HCT116 (cell line): Measurements from ENCODE around the gene SCCPDH. TPM values are rescaled to one million over a fixed set of nuclear protein-coding genes. Genes with fewer than 3 reads are reported as not detected.

Experiments
- ATAC-seq: fragments of 200-7000 bp; cut with Tn5 transposase; 2 replicates; pipeline ENCODE4 v1.9.1; 2020; ENCODE audit warnings: mild to moderate bottlenecking, moderate library complexity
- BruUV-seq: library from RNA; stranded (reverse); fragments of 400-500 nt; replicated peaks from 2 replicates; lab custom pipeline; 2021; lab: Mats Ljungman, UMichigan
- CTCF ChIA-PET: fragments of 300-600 bp; sonication (Branson Sonifier 250); formaldehyde crosslinking; loops from one replicate; lab custom pipeline; 2021; ENCODE audit warnings: antibody characterized with exemption; lab: Charles Lee
- POLR2A ChIA-PET: fragments of 300-600, 350-600 bp; sonication (Branson Sonifier 250); formaldehyde crosslinking; loops from one replicate; lab custom pipeline; 2021; ENCODE audit warnings: antibody characterized with exemption; lab: Charles Lee
- RAD21 ChIA-PET, 2 experiments: fragments of 300-600 bp; sonication (Branson Sonifier 250); formaldehyde crosslinking; loops; one replicate each; lab custom pipeline; 2023; ENCODE audit warnings: low total read pairs in 2 of 2; ENCODE audit not compliant: uncharacterized antibody in 2 of 2, unreplicated experiment in 2 of 2, low non-redundant PET in 1 of 2; lab: Charles Lee
- DNase-seq: peaks from one replicate; pipeline ENCODE4 v3.0.0-alpha.2; 2010; ENCODE audit warnings: low read depth, low spot score
- H2AFZ ChIP-seq: fragments of 200-600 bp; shearing (Covaris generic), sonication (generic); 2 replicates; pipeline ENCODE4 v1.6.1; 2017; ENCODE audit warnings: low read depth, mixed run types, mixed read lengths, antibody characterized with exemption, low read length; ENCODE audit not compliant: poor library complexity, severe bottlenecking
- H3K27ac ChIP-seq: 2 replicates; pipeline ENCODE4 v1.5.1; 2012; ENCODE audit warnings: low read depth, low read length
- H3K27me3 ChIP-seq: fragments of 200-600 bp; sonication (generic); 2 replicates; pipeline ENCODE4 v1.6.1; 2016; ENCODE audit warnings: mixed run types, low read length, mixed read lengths; ENCODE audit not compliant: insufficient read depth
- H3K36me3 ChIP-seq, 2 experiments: fragments of 200-500 bp in 1 of 2; fragments of 200-600 bp in 1 of 2; sonication (Bioruptor generic) in 1 of 2; sonication (generic) in 1 of 2; 2 replicates each; pipeline versions ENCODE4 v1.5.1 to v1.6.1; 2014 to 2016; ENCODE audit warnings: low read length in 2 of 2, inconsistent platforms in 1 of 2, mixed read lengths in 1 of 2, mixed run types in 1 of 2; ENCODE audit not compliant: insufficient read depth in 2 of 2, control insufficient read depth in 1 of 2
- H3K4me1 ChIP-seq, 2 experiments: fragments of 200-600 bp in 1 of 2; sonication (generic) in 1 of 2; 2 replicates each; pipeline versions ENCODE4 v1.5.1 to v1.6.1; 2012 to 2017; ENCODE audit warnings: low read length in 2 of 2, inconsistent platforms in 1 of 2, mild to moderate bottlenecking in 1 of 2, mixed read lengths in 1 of 2, mixed run types in 1 of 2, moderate library complexity in 1 of 2; ENCODE audit not compliant: insufficient read depth in 2 of 2, control insufficient read depth in 1 of 2
- H3K4me2 ChIP-seq: fragments of 200-600 bp; sonication (generic); 2 replicates; pipeline ENCODE4 v1.6.1; 2017; ENCODE audit warnings: mixed run types, low read length, mixed read lengths
- H3K4me3 ChIP-seq, 2 experiments: fragments of 200-600 bp in 1 of 2; sonication (generic) in 1 of 2; replicated peaks in 1 of 2; 2 replicates each; pipeline ENCODE4 v1.5.1; 2011 to 2016; ENCODE audit warnings: low read length in 2 of 2, control low read depth in 1 of 2, low read depth in 1 of 2, mild to moderate bottlenecking in 1 of 2, mixed read lengths in 1 of 2, mixed run types in 1 of 2
- H3K79me2 ChIP-seq: fragments of 200-600 bp; sonication (generic); 2 replicates; pipeline ENCODE4 v1.6.1; 2017; ENCODE audit warnings: mild to moderate bottlenecking, mixed run types, low read length, moderate library complexity, mixed read lengths; ENCODE audit not compliant: insufficient read depth
- H3K9ac ChIP-seq: fragments of 200-600 bp; sonication (generic); 2 replicates; pipeline ENCODE4 v1.6.1; 2016; ENCODE audit warnings: low read length, mixed read lengths
- H3K9me2 ChIP-seq: fragments of 200-600 bp; sonication (generic), shearing (Covaris generic); 2 replicates; pipeline ENCODE4 v1.6.1; 2017; ENCODE audit warnings: mixed run types, mild to moderate bottlenecking, moderate library complexity; ENCODE audit not compliant: insufficient read depth
- H3K9me3 ChIP-seq, 2 experiments: fragments of 200-500 bp in 1 of 2; fragments of 200-600 bp in 1 of 2; sonication (Bioruptor generic) in 1 of 2; sonication (generic) in 1 of 2; 2 replicates each; pipeline ENCODE4 v1.6.1; 2014 to 2017; ENCODE audit warnings: low read length in 2 of 2, mixed read lengths in 2 of 2, inconsistent platforms in 1 of 2, low read depth in 1 of 2, mild to moderate bottlenecking in 1 of 2, mixed run types in 1 of 2, moderate library complexity in 1 of 2; ENCODE audit not compliant: control insufficient read depth in 1 of 2, insufficient read depth in 1 of 2
- H4K20me1 ChIP-seq: fragments of 200-600 bp; sonication (generic), shearing (Covaris generic); 2 replicates; pipeline ENCODE4 v1.6.1; 2017; ENCODE audit warnings: mixed run types, mild to moderate bottlenecking, moderate library complexity; ENCODE audit not compliant: insufficient read depth
- EGR1 ChIP-seq: IDR thresholded peaks from 2 replicates; pipeline ENCODE4 v1.6.1; 2012; ENCODE audit warnings: low read depth
- ELF1 ChIP-seq: IDR thresholded peaks from 2 replicates; pipeline ENCODE4 v1.6.1; 2012; ENCODE audit warnings: low read depth, borderline replicate concordance
- EZH2 ChIP-seq: fragments of 200-600 bp; sonication (generic); IDR thresholded peaks from 2 replicates; pipeline ENCODE4 v1.6.1; 2017; ENCODE audit warnings: antibody characterized with exemption, mixed run types
- POLR2A ChIP-seq: IDR thresholded peaks from 2 replicates; pipeline ENCODE4 v1.7.0; 2011; ENCODE audit warnings: borderline replicate concordance; ENCODE audit not compliant: insufficient read depth, insufficient read length; ENCODE audit errors: extremely low read depth
- SP1 ChIP-seq: IDR thresholded peaks from 2 replicates; pipeline ENCODE4 v1.6.1; 2012; ENCODE audit warnings: low read depth
- SRF ChIP-seq: IDR thresholded peaks from 2 replicates; pipeline ENCODE4 v1.6.1; 2012; ENCODE audit warnings: low read depth
- ZBTB33 ChIP-seq: IDR thresholded peaks from 2 replicates; pipeline ENCODE4 v1.6.1; 2011; ENCODE audit warnings: mild to moderate bottlenecking, low read length, moderate library complexity; ENCODE audit not compliant: insufficient replicate concordance; ENCODE audit errors: extremely low read depth
- intact Hi-C: fragments of 100-400 bp; cut with micrococcal nuclease; formaldehyde crosslinking; loops from 2 replicates; pipeline ENCODE4 v1.10.0; 2022
- total RNA-seq: library from RNA; stranded (reverse); gene quantifications from one replicate; pipeline ENCODE4 v1.2.1, GENCODE V29; 2021; ENCODE audit not compliant: unreplicated experiment

The SCCPDH gene
- total RNA-seq, 1 experiment from 2014 or later: 0.30 TPM

GRCh38 chr1:246750752-246751151 is 26.5 kb downstream of the SCCPDH start:
- TF ChIP-seq POLR2A: no peak
- no peak for TF ChIP-seq ZBTB33
- TF ChIP-seq ELF1: no peak
- TF ChIP-seq EZH2: no peak
- TF ChIP-seq EGR1: no peak
- no peak for TF ChIP-seq SP1
- TF ChIP-seq SRF: no peak
- Histone ChIP-seq H3K4me3 (no peak overlapping the region), H3K4me2 (no peak overlapping the region), H3K9me2 (no peaks in the 10 kb centered on the region), H4K20me1 (no peaks in the 10 kb centered on the region), H3K36me3 (no peaks in the 10 kb centered on the region), H3K79me2 (no peaks in the 10 kb centered on the region), H3K9me3 (no peaks in the 10 kb centered on the region), H3K4me1 (0 out of 4 replicates have a peak, but pooled peaks cover 0 to 3% of the 10 kb centered on the region in 2 experiments), H3K27me3 (no peaks in the 10 kb centered on the region), H3K27ac (no peak overlapping the region), H3K9ac (no peak overlapping the region), H2AFZ (no peak overlapping the region)
- DNase-seq (no peak), ATAC-seq (no peak)
- CTCF ChIA-PET: no interaction called here
- intact Hi-C loops: loop anchor here (5.0 kb wide), 1 partner anchor 738 kb away; no protein-coding TSS in a partner anchor
- POLR2A ChIA-PET: no interaction called here
- no TSS peak for BruUV-seq
- RAD21 ChIA-PET: no interaction called here
